H9 (cell line): ENCODE data around the gene PLAC9. TPM values are rescaled to one million over a fixed set of nuclear protein-coding genes. Genes with fewer than 3 reads are reported as not detected.

ENCODE experiments used
- DNase-seq: peaks from one replicate; pipeline ENCODE4 v3.0.0-alpha.2; 2017
- H2AFZ ChIP-seq: one replicate; pipeline ENCODE4 v1.6.1; 2013; ENCODE audit warnings: mild to moderate bottlenecking, low read length, control low read depth, moderate library complexity
- H2AK5ac ChIP-seq: 2 replicates; pipeline ENCODE4 v1.6.1; 2013; ENCODE audit warnings: low read length, control low read depth, mixed read lengths; ENCODE audit not compliant: insufficient read length
- H2BK120ac ChIP-seq: one replicate; pipeline ENCODE4 v1.6.1; 2013; ENCODE audit warnings: low read depth, mild to moderate bottlenecking, low read length, control low read depth, inconsistent platforms; ENCODE audit not compliant: poor library complexity, severe bottlenecking
- H2BK12ac ChIP-seq: 2 replicates; pipeline ENCODE4 v1.6.1; 2013; ENCODE audit warnings: low read length, control low read depth, mixed read lengths, low read depth; ENCODE audit not compliant: insufficient read length
- H2BK15ac ChIP-seq: 2 replicates; pipeline ENCODE4 v1.6.1; 2013; ENCODE audit warnings: low read depth, low read length, control low read depth
- H2BK20ac ChIP-seq: one replicate; pipeline ENCODE4 v1.6.1; 2013; ENCODE audit warnings: low read depth, mild to moderate bottlenecking, low read length, control low read depth, inconsistent platforms; ENCODE audit not compliant: poor library complexity, severe bottlenecking
- H2BK5ac ChIP-seq: 2 replicates; pipeline ENCODE4 v1.6.1; 2013; ENCODE audit warnings: low read length, control low read depth, mixed read lengths; ENCODE audit not compliant: insufficient read length
- H3K14ac ChIP-seq: 2 replicates; pipeline ENCODE4 v1.6.1; 2013; ENCODE audit warnings: low read length, control low read depth; ENCODE audit not compliant: insufficient read depth
- H3K18ac ChIP-seq: 2 replicates; pipeline ENCODE4 v1.6.1; 2013; ENCODE audit warnings: low read depth, mild to moderate bottlenecking, mixed read lengths, low read length, control low read depth; ENCODE audit not compliant: insufficient read length
- H3K23ac ChIP-seq: 2 replicates; pipeline ENCODE4 v1.6.1; 2013; ENCODE audit warnings: low read length, control low read depth, mixed read lengths, low read depth; ENCODE audit not compliant: insufficient read length
- H3K23me2 ChIP-seq: 2 replicates; pipeline ENCODE4 v1.6.1; 2013; ENCODE audit warnings: low read depth, mild to moderate bottlenecking, mixed read lengths, low read length, control low read depth; ENCODE audit not compliant: insufficient read length, poor library complexity, severe bottlenecking
- H3K27ac ChIP-seq: 2 replicates; pipeline ENCODE4 v1.5.1; 2013; ENCODE audit warnings: low read length, control low read depth, mixed read lengths, low read depth; ENCODE audit not compliant: insufficient read length
- H3K27me3 ChIP-seq: 2 replicates; pipeline ENCODE4 v1.6.1; 2013; ENCODE audit warnings: low read length, control low read depth, inconsistent platforms; ENCODE audit not compliant: insufficient read depth
- H3K4ac ChIP-seq: 2 replicates; pipeline ENCODE4 v1.6.1; 2013; ENCODE audit warnings: low read depth, mild to moderate bottlenecking, control low read depth, inconsistent platforms, low read length, moderate library complexity
- H3K4me1 ChIP-seq: 2 replicates; pipeline ENCODE4 v1.6.1; 2013; ENCODE audit warnings: low read length, control low read depth, inconsistent platforms; ENCODE audit not compliant: insufficient read depth
- H3K4me2 ChIP-seq: 2 replicates; pipeline ENCODE4 v1.6.1; 2013; ENCODE audit warnings: low read length, control low read depth, mixed read lengths; ENCODE audit not compliant: insufficient read length, insufficient read depth
- H3K56ac ChIP-seq: 2 replicates; pipeline ENCODE4 v1.6.1; 2013; ENCODE audit warnings: low read depth, mild to moderate bottlenecking, mixed read lengths, low read length, control low read depth; ENCODE audit not compliant: insufficient read length
- H3K79me1 ChIP-seq: 2 replicates; pipeline ENCODE4 v1.6.1; 2013; ENCODE audit warnings: low read depth, mild to moderate bottlenecking, moderate library complexity, low read length, control low read depth, inconsistent platforms; ENCODE audit not compliant: insufficient read depth, poor library complexity, severe bottlenecking
- H3K79me2 ChIP-seq: 2 replicates; pipeline ENCODE4 v1.6.1; 2013; ENCODE audit warnings: low read length, control low read depth, inconsistent platforms; ENCODE audit not compliant: insufficient read depth
- H3K9ac ChIP-seq: 2 replicates; pipeline ENCODE4 v1.6.1; 2013; ENCODE audit warnings: low read length, control low read depth, mixed read lengths; ENCODE audit not compliant: insufficient read length; ENCODE audit errors: extremely low read depth
- H3K9me3 ChIP-seq: one replicate; pipeline ENCODE4 v1.6.1; 2013; ENCODE audit warnings: low read depth, low read length, inconsistent platforms; ENCODE audit not compliant: control insufficient read depth
- H3T11ph ChIP-seq: one replicate; pipeline ENCODE4 v1.6.1; 2013; ENCODE audit warnings: mild to moderate bottlenecking, low read length, control low read depth, inconsistent platforms
- H4K20me1 ChIP-seq: one replicate; pipeline ENCODE4 v1.6.1; 2013; ENCODE audit not compliant: control insufficient read depth, insufficient read length, insufficient read depth
- H4K5ac ChIP-seq: 2 replicates; pipeline ENCODE4 v1.6.1; 2013; ENCODE audit warnings: low read depth, mild to moderate bottlenecking, mixed read lengths, low read length, control low read depth; ENCODE audit not compliant: insufficient read length
- H4K8ac ChIP-seq: replicated peaks from 2 replicates; pipeline ENCODE4 v1.6.1; 2013; ENCODE audit warnings: low read length, control low read depth, mixed read lengths, low read depth; ENCODE audit not compliant: insufficient read length
- H4K91ac ChIP-seq: 2 replicates; pipeline ENCODE4 v1.6.1; 2013; ENCODE audit warnings: low read depth, mild to moderate bottlenecking, moderate library complexity, mixed read lengths, low read length, control low read depth; ENCODE audit not compliant: insufficient read length
- H3K27ac Mint-ChIP-seq, 3 experiments: 2 replicates in 2 of 3; 3 replicates in 1 of 3; pipeline ENCODE4 v1.8.0; 2020 to 2021; ENCODE audit warnings: mixed read lengths in 3 of 3, mild to moderate bottlenecking in 1 of 3, moderate library complexity in 1 of 3
- H3K27me3 Mint-ChIP-seq: 2 replicates; pipeline ENCODE4 v1.8.0; 2021; ENCODE audit warnings: low read depth, mild to moderate bottlenecking, moderate library complexity, mixed read lengths
- H3K36me3 Mint-ChIP-seq, 3 experiments: 2 replicates in 2 of 3; 3 replicates in 1 of 3; pipeline ENCODE4 v1.8.0; 2020 to 2021; ENCODE audit warnings: low read depth in 3 of 3, mixed read lengths in 3 of 3; ENCODE audit not compliant: insufficient read depth in 1 of 3
- H3K4me1 Mint-ChIP-seq, 2 experiments: 2 replicates each; pipeline ENCODE4 v1.8.0; 2020; ENCODE audit warnings: mixed read lengths in 2 of 2
- H3K4me3 Mint-ChIP-seq, 2 experiments: 2 replicates in 1 of 2; 3 replicates in 1 of 2; pipeline ENCODE4 v1.8.0; 2020 to 2021; ENCODE audit warnings: mild to moderate bottlenecking in 2 of 2, mixed read lengths in 2 of 2, moderate library complexity in 1 of 2
- H3K9me3 Mint-ChIP-seq, 2 experiments: 2 replicates in 1 of 2; 3 replicates in 1 of 2; pipeline ENCODE4 v1.8.0; 2020; ENCODE audit warnings: mild to moderate bottlenecking in 2 of 2, mixed read lengths in 2 of 2, moderate library complexity in 1 of 2
- CTCF ChIP-seq: fragments of 200-600 bp; sonication (generic); conservative IDR thresholded peaks from 3 replicates; pipeline ENCODE4 v1.8.0; 2021; ENCODE audit warnings: antibody characterized with exemption, mild to moderate bottlenecking
- WGBS: extraction: QIAGEN DNeasy Blood & Tissue Kit; methylation state at CpG from one replicate; pipeline ENCODE4 v1.1.7; 2013; ENCODE audit warnings: missing lambda C conversion rate, low lambda C conversion rate, mixed read lengths; ENCODE audit not compliant: insufficient read length; ENCODE audit errors: extremely low coverage; 5-methylcytosine and 5-hydroxymethylcytosine counted together
- total RNA-seq: library from RNA; stranded (reverse); gene quantifications from 2 replicates; pipeline ENCODE4 v1.2.1, GENCODE V29; 2021

PLAC9 gene
- total RNA-seq, 1 experiment from 2014 or later = 4.3 TPM

- no peak overlapping the region for H3K4me2 ChIP-seq
These were observed 1.0 kb upstream of the PLAC9 start for GRCh38 chr10:80131499-80131901.

More at GRCh38 chr10:80131499-80131901, 1.0 kb upstream of the PLAC9 start:
- no peak overlapping the region for H2BK5ac ChIP-seq
- Mint-ChIP-seq H3K4me3 (peak overlapping the region; percentile 68 to 78), H3K9me3 (0 out of 5 replicates have a peak, but pooled peaks cover 0 to 3% of the 10 kb centered on the region in 2 experiments), H3K36me3 (no peaks in the 10 kb centered on the region), H3K27ac (peak overlapping the region in 1 of 3 experiments; percentile 20; a peak in 1 of 7 replicates), H3K4me1 (peaks cover 20 to 25% of the 10 kb centered on the region in 2 experiments), H3K27me3 (peaks cover 28% of the 10 kb centered on the region)
- no peak overlapping the region for H3K18ac ChIP-seq
- no peak overlapping the region for H3K9ac ChIP-seq
- H4K8ac ChIP-seq = no peak overlapping the region
- H3K79me2 ChIP-seq = no peaks in the 10 kb centered on the region
- H4K5ac ChIP-seq = no peak overlapping the region
- peak; percentile 48 for DNase-seq
- H3K14ac ChIP-seq = no peak overlapping the region
- no peak for TF ChIP-seq CTCF
- H3K56ac ChIP-seq = no peak overlapping the region
- no peak overlapping the region for H2BK120ac ChIP-seq
- peaks cover 4% of the 10 kb centered on the region for H3K23me2 ChIP-seq
- no peaks in the 10 kb centered on the region for H3K9me3 ChIP-seq
- H2BK12ac ChIP-seq = no peak overlapping the region
- H3K4ac ChIP-seq = no peak overlapping the region
- H3K27ac ChIP-seq = no peak overlapping the region
- no peaks in the 10 kb centered on the region for H3K79me1 ChIP-seq
- no peak overlapping the region for H2BK15ac ChIP-seq
- H2BK20ac ChIP-seq = no peak overlapping the region
- no peak overlapping the region for H3T11ph ChIP-seq
- H3K4me1 ChIP-seq = 0 out of 2 replicates have a peak, but pooled peaks cover 3% of the 10 kb centered on the region
- no peak overlapping the region for H2AFZ ChIP-seq
- no peak overlapping the region for H3K23ac ChIP-seq
- H3K27me3 ChIP-seq = no peaks in the 10 kb centered on the region; the same call in 1 of the 2 replicates
- H2AK5ac ChIP-seq = no peak overlapping the region
- no CpG with 5 or more reads among the region's 6 CpGs for WGBS
- H4K91ac ChIP-seq = no peak overlapping the region
- H4K20me1 ChIP-seq = no peaks in the 10 kb centered on the region
